CD4-positive, alpha-beta T cell treated with Interleukin-21 for 1 hour (primary cell): Measurements from ENCODE around the gene IRF8.
"Not testable (repeated sequence)": the region's sequence is repeated elsewhere in the genome, so short reads cannot be mapped to it uniquely, and the experiment has no call there.

Experiments
- DNase-seq: peaks from one replicate; pipeline ENCODE4 v3.0.0-alpha.2; 2020

The IRF8 gene, protein sequence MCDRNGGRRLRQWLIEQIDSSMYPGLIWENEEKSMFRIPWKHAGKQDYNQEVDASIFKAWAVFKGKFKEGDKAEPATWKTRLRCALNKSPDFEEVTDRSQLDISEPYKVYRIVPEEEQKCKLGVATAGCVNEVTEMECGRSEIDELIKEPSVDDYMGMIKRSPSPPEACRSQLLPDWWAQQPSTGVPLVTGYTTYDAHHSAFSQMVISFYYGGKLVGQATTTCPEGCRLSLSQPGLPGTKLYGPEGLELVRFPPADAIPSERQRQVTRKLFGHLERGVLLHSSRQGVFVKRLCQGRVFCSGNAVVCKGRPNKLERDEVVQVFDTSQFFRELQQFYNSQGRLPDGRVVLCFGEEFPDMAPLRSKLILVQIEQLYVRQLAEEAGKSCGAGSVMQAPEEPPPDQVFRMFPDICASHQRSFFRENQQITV

DNA sequence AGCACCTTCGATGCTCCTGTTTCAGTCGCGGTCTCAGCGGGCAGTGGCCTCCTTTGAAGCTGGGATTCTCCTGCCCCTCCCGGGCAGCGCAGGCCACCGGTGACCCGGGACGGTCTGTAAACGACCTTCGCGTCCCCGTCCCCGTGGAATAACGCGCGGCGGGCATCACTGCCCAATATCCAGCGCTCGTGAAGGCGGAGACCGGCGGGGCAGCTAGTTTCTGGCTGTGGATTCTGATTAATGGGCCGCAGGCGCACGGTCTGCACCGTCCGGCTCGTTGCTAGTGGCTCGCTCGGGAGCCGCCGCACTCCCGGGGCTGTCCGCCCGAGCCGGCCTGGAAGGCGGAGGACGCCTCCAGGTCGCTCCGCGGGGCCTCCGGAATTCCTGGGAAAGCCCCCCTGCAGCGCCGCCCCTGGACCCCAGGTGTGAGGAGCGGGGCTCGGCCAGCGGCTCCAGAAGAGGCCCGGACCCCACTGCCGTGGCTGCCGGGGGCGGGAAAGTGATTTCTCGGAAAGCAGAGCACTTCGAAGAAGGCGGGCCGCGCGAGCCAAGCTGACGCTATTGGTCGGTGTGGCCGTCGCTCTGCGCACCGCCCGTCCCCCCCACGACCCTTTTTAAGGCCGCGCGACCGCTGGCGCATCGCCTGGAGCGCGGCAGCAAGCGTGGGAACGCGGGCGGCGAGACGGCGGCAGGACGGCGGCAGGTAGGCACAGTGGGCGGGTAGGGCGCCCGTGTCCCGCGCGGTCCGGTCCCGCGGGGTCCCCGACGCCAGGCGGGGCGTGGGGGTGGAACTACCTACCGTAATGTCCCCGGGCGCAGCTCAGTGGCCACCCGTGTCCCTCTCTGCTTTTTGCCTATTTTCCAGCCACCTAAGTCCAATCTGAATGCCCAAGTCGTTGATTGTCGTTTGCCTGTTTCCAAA is at the start of gene IRF8:
IRF8 (plus strand) TSS at position 642 of the 922 bp plus-strand sequence. CDS start 3,854 bp downstream, outside the sequence.
- peak; percentile 76 for DNase-seq

GRCh38 chr16:85849388-85849787 is 49.6 kb upstream of the IRF8 start:
- no peak for DNase-seq

GRCh38 chr16:85850344-85850880 is 48.5 kb upstream of the IRF8 start:
- no peak for DNase-seq

DNA sequence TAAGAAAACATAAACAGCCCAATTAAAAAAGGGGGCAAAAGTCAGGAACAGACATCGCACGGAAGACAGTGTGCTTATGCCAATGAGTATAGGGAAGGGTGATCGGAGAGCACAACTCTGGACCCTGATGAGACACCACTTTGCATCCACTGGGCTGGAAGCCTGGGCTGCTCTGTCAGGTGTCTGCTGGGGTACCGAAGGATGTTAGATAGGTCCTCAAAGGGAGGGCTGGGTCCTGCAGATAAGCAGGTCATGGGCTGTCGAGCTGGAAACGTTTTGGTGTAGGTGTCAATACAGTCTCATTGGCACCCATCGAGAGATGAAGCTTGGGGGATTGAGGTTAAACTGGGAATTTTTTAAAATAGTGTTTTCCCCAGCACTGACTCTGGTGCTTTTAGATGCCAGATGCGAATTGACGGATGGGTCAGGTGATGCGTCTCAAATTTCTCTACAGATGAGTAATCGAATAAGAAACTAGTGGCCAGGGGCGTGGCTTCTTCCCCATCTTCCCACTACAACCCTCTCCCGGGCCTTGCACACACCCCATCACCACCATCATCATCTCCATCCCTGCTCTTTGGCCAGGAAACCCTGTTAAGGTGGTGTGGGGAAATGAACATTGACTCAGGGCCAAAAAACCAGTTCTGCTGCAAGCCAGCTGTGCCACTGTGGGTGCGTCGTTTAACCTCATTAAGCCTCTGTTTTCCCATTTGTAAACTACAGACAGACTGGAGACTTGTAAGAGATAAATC is 47.8 kb upstream of the IRF8 start:
- no peak for DNase-seq

- DNase-seq, result no peak
Measured at GRCh38 chr16:85853547-85854545, 45.1 kb upstream of the IRF8 start.

GRCh38 chr16:85854935-85855334 is 44.0 kb upstream of the IRF8 start:
- DNase-seq, result no peak

GRCh38 chr16:85856079-85856478 is 42.9 kb upstream of the IRF8 start:
- DNase-seq, result no peak

DNA sequence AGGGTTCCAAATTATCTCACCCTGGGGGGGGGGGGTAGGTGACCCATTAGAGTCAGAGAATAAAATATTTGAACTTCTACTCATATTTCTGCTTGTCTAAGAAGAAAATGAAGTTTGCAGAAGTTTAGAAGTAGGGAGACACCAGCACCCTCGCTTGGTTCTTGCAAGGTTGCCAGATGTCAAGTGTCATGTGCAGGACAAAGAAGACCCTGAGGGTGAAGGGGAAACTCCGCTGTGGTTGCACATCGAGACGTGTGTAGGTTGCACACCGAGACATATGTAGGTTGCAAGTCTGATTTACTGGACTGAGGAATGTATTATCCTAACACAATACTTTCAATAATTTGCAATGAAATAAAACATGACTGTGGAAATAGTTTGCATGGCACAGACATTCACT is 42.4 kb upstream of the IRF8 start:
- no peak for DNase-seq

GRCh38 chr16:85857406-85857805 is 41.6 kb upstream of the IRF8 start:
- DNase-seq, result no peak

- not testable (repeated sequence) for DNase-seq
Measured at GRCh38 chr16:85858571-85858970, 40.4 kb upstream of the IRF8 start.

DNA sequence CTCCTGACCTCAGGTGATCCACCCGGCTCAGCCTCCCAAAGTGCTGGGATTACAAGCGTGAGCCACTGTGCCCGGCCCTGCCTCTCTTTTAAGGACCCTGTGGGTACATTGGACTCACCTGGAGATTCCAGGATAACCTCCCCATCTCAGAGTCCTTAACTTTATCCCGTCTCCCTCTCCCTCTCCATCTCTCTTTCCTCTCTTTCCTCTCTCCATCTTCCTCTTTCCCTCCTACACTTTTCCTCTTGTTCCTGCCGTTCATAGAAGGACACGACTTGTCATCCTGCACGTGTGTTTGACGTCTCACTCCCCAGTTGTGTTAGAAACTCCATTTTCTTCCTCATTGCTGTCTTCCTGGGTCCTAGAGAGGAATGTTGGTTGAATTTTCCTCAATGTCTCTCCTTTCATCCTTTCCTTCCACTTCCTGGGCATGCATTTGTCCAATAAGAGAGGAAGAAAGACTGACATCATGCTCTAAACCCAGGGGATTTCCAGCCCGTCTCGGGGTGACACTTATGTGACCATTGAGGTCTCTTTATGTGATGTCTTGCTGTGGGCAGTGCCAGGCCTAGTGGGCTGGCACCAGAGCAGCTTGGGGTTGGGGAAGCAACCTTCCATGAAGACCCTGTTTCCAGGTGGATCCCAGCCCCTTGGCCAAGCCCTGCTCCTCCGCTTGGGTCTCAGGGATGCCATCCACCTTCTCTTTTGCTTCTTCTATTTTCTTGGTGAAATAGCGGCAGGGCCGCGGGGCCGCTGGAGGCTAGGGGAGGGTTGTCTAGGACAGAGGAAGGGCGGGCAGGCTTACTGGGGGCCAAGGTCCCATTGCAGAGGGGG is 39.8 kb upstream of the IRF8 start:
- DNase-seq, result no peak

DNA sequence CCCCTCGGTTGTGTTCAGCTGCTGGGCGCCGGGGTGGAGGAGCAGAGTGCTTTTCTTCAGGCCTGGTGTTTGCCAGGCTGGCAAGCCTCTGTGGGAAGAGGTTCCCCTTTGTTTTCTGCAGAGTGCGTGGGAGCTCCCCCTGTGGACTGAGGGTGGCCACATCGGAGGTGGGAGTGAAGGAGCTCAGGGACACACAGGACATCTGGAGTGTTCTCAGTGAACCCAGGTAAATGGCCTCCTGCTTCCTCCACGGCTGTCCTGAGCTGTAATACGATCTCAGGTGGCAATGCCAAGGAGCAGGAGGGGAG is 39.2 kb upstream of the IRF8 start:
- DNase-seq, result no peak

DNA sequence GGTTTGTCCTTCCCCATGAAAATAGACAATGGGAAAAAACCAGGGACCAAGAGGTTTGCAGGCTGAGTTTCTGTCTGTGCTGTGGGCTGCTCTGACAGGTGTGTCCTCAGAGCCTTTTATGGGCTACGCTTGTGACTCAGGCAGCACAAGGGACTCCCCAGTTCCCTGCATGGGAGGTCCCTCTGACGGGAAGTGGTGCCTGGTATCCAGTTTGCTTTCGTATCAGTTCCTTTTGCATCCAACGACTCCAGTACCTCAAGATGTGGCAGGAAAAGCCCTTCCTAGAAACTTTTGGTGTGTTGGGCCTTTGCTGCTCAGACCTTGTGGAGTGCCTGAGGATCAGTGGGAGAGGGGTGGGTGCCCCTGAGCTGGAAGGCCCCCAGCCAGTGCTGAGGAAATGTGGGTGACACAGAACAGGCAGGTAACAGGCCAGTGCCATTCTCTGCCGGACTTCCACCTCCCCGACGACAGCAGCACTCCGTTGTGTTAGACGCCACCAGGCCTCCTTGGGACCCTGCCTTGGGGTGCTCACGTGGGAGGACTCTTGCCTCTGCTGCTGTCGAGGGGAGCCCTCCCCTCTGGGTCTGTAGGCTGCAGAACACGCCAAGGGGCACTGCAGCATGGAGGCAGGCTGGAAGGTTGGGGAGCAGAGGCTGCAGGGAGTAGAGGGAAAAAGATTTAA is 38.4 kb upstream of the IRF8 start:
- DNase-seq, result no peak

GRCh38 chr16:85861095-85861825 is 37.7 kb upstream of the IRF8 start:
- no peak for DNase-seq

- no peak for DNase-seq
Measured at GRCh38 chr16:85862476-85863383, 36.2 kb upstream of the IRF8 start.

DNA sequence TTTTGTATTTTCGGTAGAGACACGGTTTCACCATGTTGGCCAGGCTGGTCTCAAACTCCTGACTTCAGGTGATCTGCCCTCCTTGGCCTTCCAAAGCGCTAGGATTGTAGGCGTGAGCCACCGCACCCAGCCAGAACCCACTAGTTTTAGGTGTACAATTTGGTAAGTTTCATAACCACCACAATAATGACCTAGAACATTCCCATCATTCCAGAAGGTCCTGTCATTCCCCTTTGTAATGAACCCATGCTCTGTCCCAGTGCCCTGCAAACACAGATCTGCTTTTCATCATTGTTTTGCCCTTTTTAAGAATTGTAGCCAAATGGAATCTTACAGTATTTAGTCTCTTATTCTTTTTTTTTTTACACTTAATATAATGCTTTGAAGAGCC is 35.6 kb upstream of the IRF8 start:
- DNase-seq, result no peak

GRCh38 chr16:85864965-85865364 is 34.0 kb upstream of the IRF8 start:
- DNase-seq, result no peak

- DNase-seq, result no peak
Measured at GRCh38 chr16:85867189-85867588, 31.8 kb upstream of the IRF8 start.
